ENCODE measurements around the gene POLN.
A peak's percentile ranks its signal among the peaks of the same experiment; 100 is the strongest.
"Not testable (repeated sequence)": the region's sequence is repeated elsewhere in the genome, so short reads cannot be mapped to it uniquely, and the experiment has no call there.

POLN gene

GRCh38 chr4:2042204-2042946, 199.5 kb downstream of the POLN start:
- DNase-seq (ENCODE audit: low read depth in 2 of 2): no peak

- peak; percentile 66 to 68 for DNase-seq (ENCODE audit: low read depth in 2 of 2)
Measured at GRCh38 chr4:2041239-2042130, 200.4 kb downstream of the POLN start.

GRCh38 chr4:2040391-2041238, 201.3 kb downstream of the POLN start:
- DNase-seq (ENCODE audit: low read depth in 2 of 2): no peak

- DNase-seq (ENCODE audit: low read depth in 2 of 2): no peak
Measured at GRCh38 chr4:2036866-2037265, 205.1 kb downstream of the POLN start.

- no peak for DNase-seq (ENCODE audit: low read depth in 2 of 2)
Measured at GRCh38 chr4:2036327-2036726, 205.6 kb downstream of the POLN start.

- not testable (repeated sequence) for DNase-seq (ENCODE audit: low read depth in 2 of 2)
Measured at GRCh38 chr4:2031161-2031560, 210.8 kb downstream of the POLN start.

- DNase-seq (ENCODE audit: low read depth in 2 of 2): not testable (repeated sequence)
Measured at GRCh38 chr4:2027120-2027519, 214.8 kb downstream of the POLN start.

- DNase-seq (ENCODE audit: low read depth in 2 of 2): no peak
Measured at GRCh38 chr4:2025817-2026216, 216.1 kb downstream of the POLN start.

- DNase-seq (ENCODE audit: low read depth in 2 of 2): no peak
Measured at GRCh38 chr4:2024683-2025082, 217.2 kb downstream of the POLN start.
